ENCODE measurements around the gene TAF1A. TPM values are rescaled to one million over a fixed set of nuclear protein-coding genes. Genes with fewer than 3 reads are reported as not detected.

The TAF1A gene
- polyA plus RNA-seq, 6 donors from 2014 or later: 4.5 to 23.0 (median 15.1) TPM

GRCh38 chr1:222546548-222547259, 43.0 kb downstream of the TAF1A start:
- Mint-ChIP-seq H3K27me3 (peaks cover 8 to 26% (median 20%) of the 10 kb centered on the region in 3 donors), H3K4me1 (peaks cover 0 to 5% (median 4%) of the 10 kb centered on the region in 3 donors), H3K27ac (no peak overlapping the region), H3K9me3 (peaks cover 0 to 4% (median 0%) of the 10 kb centered on the region in 7 donors), H3K36me3 (no peaks in the 10 kb centered on the region), H3K4me3 (no peak overlapping the region)
- no peak for ATAC-seq (ENCODE audit: low read depth in 2 of 2)
- DNase-seq: no peak

- Mint-ChIP-seq H3K9me3 (peaks cover 0 to 4% (median 0%) of the 10 kb centered on the region in 7 donors), H3K27me3 (peaks cover 8 to 26% (median 20%) of the 10 kb centered on the region in 3 donors), H3K36me3 (no peaks in the 10 kb centered on the region), H3K27ac (peak overlapping the region in 1 of 6 donors; percentile 33), H3K4me1 (peaks cover 0 to 5% (median 4%) of the 10 kb centered on the region in 3 donors), H3K4me3 (no peak overlapping the region)
- DNase-seq (no peak), ATAC-seq (ENCODE audit: low read depth in 2 of 2) (no peak)
These were observed 43.6 kb downstream of the TAF1A start for GRCh38 chr1:222546091-222546490.

- H3K4me3 Mint-ChIP-seq: no peak overlapping the region
- peaks cover 0 to 4% (median 0%) of the 10 kb centered on the region in 7 donors for H3K9me3 Mint-ChIP-seq
- no peaks in the 10 kb centered on the region for H3K36me3 Mint-ChIP-seq
- peaks cover 8 to 26% (median 20%) of the 10 kb centered on the region in 3 donors for H3K27me3 Mint-ChIP-seq
- no peak overlapping the region for H3K27ac Mint-ChIP-seq
- DNase-seq: no peak
- ATAC-seq (ENCODE audit: low read depth in 2 of 2): no peak
- no peaks in the 10 kb centered on the region for H3K4me1 Mint-ChIP-seq
These were observed 45.9 kb downstream of the TAF1A start for GRCh38 chr1:222543817-222544216.

- H3K9me3 Mint-ChIP-seq: no peaks in the 10 kb centered on the region
- no peaks in the 10 kb centered on the region for H3K36me3 Mint-ChIP-seq
- no peak for ATAC-seq (ENCODE audit: low read depth in 2 of 2)
- H3K27me3 Mint-ChIP-seq: peaks cover 8 to 20% (median 19%) of the 10 kb centered on the region in 3 donors
- H3K4me3 Mint-ChIP-seq: no peak overlapping the region
- no peaks in the 10 kb centered on the region for H3K4me1 Mint-ChIP-seq
- no peak overlapping the region for H3K27ac Mint-ChIP-seq
- DNase-seq: no peak
These were observed 49.1 kb downstream of the TAF1A start for GRCh38 chr1:222540598-222540995.

GRCh38 chr1:222539951-222540597, 49.7 kb downstream of the TAF1A start:
- Mint-ChIP-seq H3K36me3 (no peaks in the 10 kb centered on the region), H3K27ac (peak overlapping the region in 1 of 6 donors; percentile 18), H3K9me3 (no peaks in the 10 kb centered on the region), H3K27me3 (peaks cover 4 to 16% (median 14%) of the 10 kb centered on the region in 3 donors), H3K4me1 (no peaks in the 10 kb centered on the region), H3K4me3 (no peak overlapping the region)
- ATAC-seq (ENCODE audit: low read depth in 2 of 2) (no peak), DNase-seq (no peak)

- ATAC-seq (ENCODE audit: low read depth in 2 of 2) (no peak), DNase-seq (no peak)
- Mint-ChIP-seq H3K27me3 (peaks cover 0 to 9% (median 0%) of the 10 kb centered on the region in 3 donors), H3K9me3 (no peaks in the 10 kb centered on the region), H3K36me3 (peaks cover 0 to 8% of the 10 kb centered on the region in 2 donors), H3K4me3 (no peak overlapping the region), H3K4me1 (no peaks in the 10 kb centered on the region), H3K27ac (no peak overlapping the region)
These were observed 54.3 kb downstream of the TAF1A start for GRCh38 chr1:222535455-222535854.

- Mint-ChIP-seq H3K9me3 (peaks cover 3 to 8% (median 5%) of the 10 kb centered on the region in 7 donors), H3K27me3 (peaks cover 8 to 17% (median 8%) of the 10 kb centered on the region in 3 donors), H3K4me3 (no peak overlapping the region), H3K36me3 (peaks cover 5 to 18% of the 10 kb centered on the region in 2 donors), H3K4me1 (no peaks in the 10 kb centered on the region), H3K27ac (no peak overlapping the region)
- DNase-seq: no peak
- no peak for ATAC-seq (ENCODE audit: low read depth in 2 of 2)
These were observed 58.9 kb downstream of the TAF1A start for GRCh38 chr1:222530852-222531251.

- peak overlapping the region in 1 of 8 donors; percentile 42 for H3K4me3 Mint-ChIP-seq
- no peaks in the 10 kb centered on the region for H3K4me1 Mint-ChIP-seq
- no peak for DNase-seq
- H3K9me3 Mint-ChIP-seq: peaks cover 3 to 8% (median 5%) of the 10 kb centered on the region in 7 donors
- peaks cover 8 to 17% (median 15%) of the 10 kb centered on the region in 3 donors for H3K27me3 Mint-ChIP-seq
- ATAC-seq (ENCODE audit: low read depth in 2 of 2): no peak
- peaks cover 5 to 18% of the 10 kb centered on the region in 2 donors for H3K36me3 Mint-ChIP-seq
- no peak overlapping the region for H3K27ac Mint-ChIP-seq
These were observed 59.8 kb downstream of the TAF1A start for GRCh38 chr1:222529916-222530315.

- Mint-ChIP-seq H3K4me3 (no peak overlapping the region), H3K36me3 (peaks cover 5 to 18% of the 10 kb centered on the region in 2 donors), H3K9me3 (peaks cover 3 to 8% (median 5%) of the 10 kb centered on the region in 7 donors), H3K27me3 (peaks cover 8 to 17% (median 17%) of the 10 kb centered on the region in 3 donors), H3K4me1 (no peaks in the 10 kb centered on the region), H3K27ac (no peak overlapping the region)
- ATAC-seq (ENCODE audit: low read depth in 2 of 2): no peak
- no peak for DNase-seq
These were observed 60.6 kb downstream of the TAF1A start for GRCh38 chr1:222529181-222529580.

- ATAC-seq (ENCODE audit: low read depth in 2 of 2) (no peak), DNase-seq (no peak)
- no peak overlapping the region for H3K27ac Mint-ChIP-seq
- peaks cover 3 to 8% (median 6%) of the 10 kb centered on the region in 7 donors for H3K9me3 Mint-ChIP-seq
- H3K4me1 Mint-ChIP-seq: peaks cover 0 to under 1% (median 0%) of the 10 kb centered on the region in 3 donors
- peaks cover 8 to 17% (median 8%) of the 10 kb centered on the region in 3 donors for H3K27me3 Mint-ChIP-seq
- peaks cover 5 to 11% of the 10 kb centered on the region in 2 donors for H3K36me3 Mint-ChIP-seq
- H3K4me3 Mint-ChIP-seq: no peak overlapping the region
These were observed 63.8 kb downstream of the TAF1A start for GRCh38 chr1:222525951-222526350.

- H3K9me3 Mint-ChIP-seq: peaks cover 3 to 8% (median 6%) of the 10 kb centered on the region in 7 donors
These were observed 65.9 kb downstream of the TAF1A start for GRCh38 chr1:222523852-222524251.

GRCh38 chr1:222522105-222522915, 67.4 kb downstream of the TAF1A start:
- ATAC-seq (ENCODE audit: low read depth in 2 of 2): no peak

More at GRCh38 chr1:222523852-222524251, 65.9 kb downstream of the TAF1A start:
- no peak for ATAC-seq (ENCODE audit: low read depth in 2 of 2)
- H3K4me1 Mint-ChIP-seq: peaks cover 0 to 3% (median 0%) of the 10 kb centered on the region in 3 donors
- peaks cover 8 to 17% (median 8%) of the 10 kb centered on the region in 3 donors for H3K27me3 Mint-ChIP-seq
- peaks cover 5 to 11% of the 10 kb centered on the region in 2 donors for H3K36me3 Mint-ChIP-seq
- no peak overlapping the region for H3K27ac Mint-ChIP-seq
- no peak overlapping the region for H3K4me3 Mint-ChIP-seq
- DNase-seq: no peak

More at GRCh38 chr1:222522105-222522915, 67.4 kb downstream of the TAF1A start:
- Mint-ChIP-seq H3K27ac (peak overlapping the region in 2 of 6 donors; percentile 38 to 44), H3K4me3 (no peak overlapping the region), H3K36me3 (peaks cover 0 to 3% of the 10 kb centered on the region in 2 donors), H3K4me1 (peaks cover 0 to 3% (median 0%) of the 10 kb centered on the region in 3 donors), H3K9me3 (peaks cover 0 to 4% (median 1%) of the 10 kb centered on the region in 7 donors), H3K27me3 (peaks cover 2 to 10% (median 4%) of the 10 kb centered on the region in 3 donors)
- no peak for DNase-seq

All from naive B cell (primary cell).